GM23338 (cell line): ENCODE results near the gene TSPAN32.

ENCODE experiments used
- EZH2 ChIP-seq: fragments of 200-600 bp; sonication (generic); IDR thresholded peaks from one replicate; pipeline ENCODE4 v1.8.0; 2017; ENCODE audit warnings: antibody characterized with exemption, mild to moderate bottlenecking, low read depth; ENCODE audit not compliant: unreplicated experiment
- EZH2phosphoT487 ChIP-seq: fragments of 200-600 bp; sonication (generic); IDR thresholded peaks from one replicate; pipeline ENCODE4 v1.8.1; 2018; ENCODE audit warnings: antibody characterized with exemption; ENCODE audit not compliant: unreplicated experiment
- POLR2AphosphoS5 ChIP-seq: IDR thresholded peaks from 2 replicates; pipeline ENCODE4 v1.6.1; 2016; ENCODE audit warnings: antibody characterized with exemption, low read depth
- STAT1 ChIP-seq: IDR thresholded peaks from one replicate; pipeline ENCODE4 v1.6.1; 2016; ENCODE audit warnings: antibody characterized with exemption; ENCODE audit not compliant: unreplicated experiment
- ZNF114 ChIP-seq: fragments of 250-450 bp; sonication (Bioruptor Pico); IDR thresholded peaks from 2 replicates; pipeline ENCODE4 v1.5.0; 2020; ENCODE audit warnings: mild to moderate bottlenecking, moderate library complexity
- TF ChIP-seq, protein P1 (sequence below), 2 experiments: fragments of 200-600 bp in 1 of 2; sonication (generic) in 1 of 2; conservative IDR thresholded peaks; 2 replicates each; pipeline versions ENCODE4 v1.5.1 to v1.6.1; 2016 to 2017; ENCODE audit warnings: antibody characterized with exemption in 2 of 2, low read depth in 2 of 2, mild to moderate bottlenecking in 2 of 2, moderate library complexity in 1 of 2
- TF ChIP-seq, protein P2 (sequence below): IDR thresholded peaks from one replicate; pipeline ENCODE4 v1.6.1; 2018; ENCODE audit warnings: antibody characterized with exemption; ENCODE audit not compliant: unreplicated experiment

DNA sequence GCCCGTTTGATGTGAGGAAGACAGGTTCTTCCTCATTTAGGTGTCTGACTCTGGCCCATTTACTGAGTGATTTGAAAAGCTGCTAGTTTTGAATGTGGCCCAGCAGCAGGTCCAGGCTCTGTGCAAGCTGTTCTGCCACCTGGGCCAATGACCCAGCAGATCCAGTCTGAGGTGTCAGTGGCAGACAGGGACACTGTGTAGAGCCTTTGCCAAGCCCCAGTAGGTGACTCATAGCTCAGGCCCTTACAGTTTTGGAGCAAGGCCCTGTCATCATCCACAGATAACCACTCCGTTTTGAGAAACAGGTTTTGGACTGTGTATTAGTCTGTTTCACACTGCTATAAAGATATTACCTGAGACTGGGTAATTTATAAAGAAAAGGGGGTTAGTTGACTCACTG lies 23.9 kb downstream of the TSPAN32 start:
- TF ChIP-seq, protein P1, sequence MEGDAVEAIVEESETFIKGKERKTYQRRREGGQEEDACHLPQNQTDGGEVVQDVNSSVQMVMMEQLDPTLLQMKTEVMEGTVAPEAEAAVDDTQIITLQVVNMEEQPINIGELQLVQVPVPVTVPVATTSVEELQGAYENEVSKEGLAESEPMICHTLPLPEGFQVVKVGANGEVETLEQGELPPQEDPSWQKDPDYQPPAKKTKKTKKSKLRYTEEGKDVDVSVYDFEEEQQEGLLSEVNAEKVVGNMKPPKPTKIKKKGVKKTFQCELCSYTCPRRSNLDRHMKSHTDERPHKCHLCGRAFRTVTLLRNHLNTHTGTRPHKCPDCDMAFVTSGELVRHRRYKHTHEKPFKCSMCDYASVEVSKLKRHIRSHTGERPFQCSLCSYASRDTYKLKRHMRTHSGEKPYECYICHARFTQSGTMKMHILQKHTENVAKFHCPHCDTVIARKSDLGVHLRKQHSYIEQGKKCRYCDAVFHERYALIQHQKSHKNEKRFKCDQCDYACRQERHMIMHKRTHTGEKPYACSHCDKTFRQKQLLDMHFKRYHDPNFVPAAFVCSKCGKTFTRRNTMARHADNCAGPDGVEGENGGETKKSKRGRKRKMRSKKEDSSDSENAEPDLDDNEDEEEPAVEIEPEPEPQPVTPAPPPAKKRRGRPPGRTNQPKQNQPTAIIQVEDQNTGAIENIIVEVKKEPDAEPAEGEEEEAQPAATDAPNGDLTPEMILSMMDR (conservative IDR thresholded peaks at IDR 0.05; ENCODE audit: low read depth in 2 of 2): no peak
- TF ChIP-seq, protein P2, sequence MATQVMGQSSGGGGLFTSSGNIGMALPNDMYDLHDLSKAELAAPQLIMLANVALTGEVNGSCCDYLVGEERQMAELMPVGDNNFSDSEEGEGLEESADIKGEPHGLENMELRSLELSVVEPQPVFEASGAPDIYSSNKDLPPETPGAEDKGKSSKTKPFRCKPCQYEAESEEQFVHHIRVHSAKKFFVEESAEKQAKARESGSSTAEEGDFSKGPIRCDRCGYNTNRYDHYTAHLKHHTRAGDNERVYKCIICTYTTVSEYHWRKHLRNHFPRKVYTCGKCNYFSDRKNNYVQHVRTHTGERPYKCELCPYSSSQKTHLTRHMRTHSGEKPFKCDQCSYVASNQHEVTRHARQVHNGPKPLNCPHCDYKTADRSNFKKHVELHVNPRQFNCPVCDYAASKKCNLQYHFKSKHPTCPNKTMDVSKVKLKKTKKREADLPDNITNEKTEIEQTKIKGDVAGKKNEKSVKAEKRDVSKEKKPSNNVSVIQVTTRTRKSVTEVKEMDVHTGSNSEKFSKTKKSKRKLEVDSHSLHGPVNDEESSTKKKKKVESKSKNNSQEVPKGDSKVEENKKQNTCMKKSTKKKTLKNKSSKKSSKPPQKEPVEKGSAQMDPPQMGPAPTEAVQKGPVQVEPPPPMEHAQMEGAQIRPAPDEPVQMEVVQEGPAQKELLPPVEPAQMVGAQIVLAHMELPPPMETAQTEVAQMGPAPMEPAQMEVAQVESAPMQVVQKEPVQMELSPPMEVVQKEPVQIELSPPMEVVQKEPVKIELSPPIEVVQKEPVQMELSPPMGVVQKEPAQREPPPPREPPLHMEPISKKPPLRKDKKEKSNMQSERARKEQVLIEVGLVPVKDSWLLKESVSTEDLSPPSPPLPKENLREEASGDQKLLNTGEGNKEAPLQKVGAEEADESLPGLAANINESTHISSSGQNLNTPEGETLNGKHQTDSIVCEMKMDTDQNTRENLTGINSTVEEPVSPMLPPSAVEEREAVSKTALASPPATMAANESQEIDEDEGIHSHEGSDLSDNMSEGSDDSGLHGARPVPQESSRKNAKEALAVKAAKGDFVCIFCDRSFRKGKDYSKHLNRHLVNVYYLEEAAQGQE: no peak
- TF ChIP-seq EZH2phosphoT487 (no peak), ZNF114 (no peak), EZH2 (no peak), STAT1 (no peak), POLR2AphosphoS5 (no peak)
